Activated T-cell treated with anti-CD3 and anti-CD28 coated beads, Interleukin-2, amount 50 U/mL, for 72 hours (primary cell): ENCODE results near the gene DIMT1. TPM values are rescaled to one million over a fixed set of nuclear protein-coding genes. Genes with fewer than 3 reads are reported as not detected.

Source experiments
- ATAC-seq, 2 donors: fragments of 150-1000 bp; cut with Tn5 transposase; replicated peaks in 1 of 2; 2 replicates each; pipeline ENCODE4 v1.10.0; 2021; ENCODE audit warnings: moderate library complexity in 2 of 2, mild to moderate bottlenecking in 1 of 2
- DNase-seq, 2 donors: peaks; one replicate each; pipeline ENCODE4 v3.0.0; 2021 to 2022; ENCODE audit warnings: mixed read lengths in 1 of 2
- H3K27ac Mint-ChIP-seq: one replicate; pipeline ENCODE4 v1.8.0; 2022; ENCODE audit warnings: mild to moderate bottlenecking, moderate library complexity, mixed read lengths
- H3K27me3 Mint-ChIP-seq: one replicate; pipeline ENCODE4 v1.8.0; 2022; ENCODE audit warnings: low read depth, mixed read lengths
- H3K36me3 Mint-ChIP-seq, 2 donors: one replicate each; pipeline ENCODE4 v1.8.0; 2022; ENCODE audit warnings: mixed read lengths in 2 of 2, mild to moderate bottlenecking in 1 of 2; ENCODE audit not compliant: insufficient read depth in 2 of 2
- H3K4me1 Mint-ChIP-seq: one replicate; pipeline ENCODE4 v1.8.0; 2022; ENCODE audit warnings: low read depth, mixed read lengths
- H3K4me3 Mint-ChIP-seq, 2 donors: one replicate each; pipeline ENCODE4 v1.8.0; 2022; ENCODE audit warnings: mild to moderate bottlenecking in 2 of 2, mixed read lengths in 2 of 2, moderate library complexity in 2 of 2
- H3K9me3 Mint-ChIP-seq, 2 donors: one replicate each; pipeline ENCODE4 v1.8.0; 2022; ENCODE audit warnings: mixed read lengths in 2 of 2
- total RNA-seq, 2 donors: library from RNA; stranded (reverse); gene quantifications; one replicate each; pipeline ENCODE4 v1.2.3, GENCODE V29; 2022

The DIMT1 gene
- total RNA-seq, 2 donors from 2014 or later, result 35.3 to 42.0 TPM

GRCh38 chr5:62395210-62395950, 8.3 kb downstream of the DIMT1 start:
- Mint-ChIP-seq H3K36me3 (peaks cover 6 to 30% of the 10 kb centered on the region in 2 donors), H3K27ac (peak overlapping the region; percentile 91), H3K4me3 (peak overlapping the region in 1 of 2 donors; percentile 8), H3K27me3 (no peaks in the 10 kb centered on the region), H3K9me3 (no peaks in the 10 kb centered on the region), H3K4me1 (peaks cover 57% of the 10 kb centered on the region)
- ATAC-seq (peak; percentile 81 to 86), DNase-seq (peak in 1 of 2 donors; percentile 23)

- DNase-seq (no peak), ATAC-seq (no peak)
- Mint-ChIP-seq H3K36me3 (peaks cover 1 to 13% of the 10 kb centered on the region in 2 donors), H3K4me1 (peaks cover 9% of the 10 kb centered on the region), H3K4me3 (no peak overlapping the region), H3K27me3 (no peaks in the 10 kb centered on the region), H3K9me3 (no peaks in the 10 kb centered on the region), H3K27ac (peak overlapping the region; percentile 88)
Observed at GRCh38 chr5:62386824-62387223, 16.9 kb downstream of the DIMT1 start.

- no peaks in the 10 kb centered on the region for H3K27me3 Mint-ChIP-seq
- H3K36me3 Mint-ChIP-seq, result peaks cover 0 to 18% of the 10 kb centered on the region in 2 donors
- ATAC-seq (no peak), DNase-seq (no peak)
- peaks cover 9% of the 10 kb centered on the region for H3K4me1 Mint-ChIP-seq
- no peak overlapping the region for H3K4me3 Mint-ChIP-seq
- peak overlapping the region; percentile 23 for H3K27ac Mint-ChIP-seq
- H3K9me3 Mint-ChIP-seq, result no peaks in the 10 kb centered on the region
Observed at GRCh38 chr5:62385816-62386400, 17.8 kb downstream of the DIMT1 start.

- Mint-ChIP-seq H3K4me3 (no peak overlapping the region), H3K27me3 (no peaks in the 10 kb centered on the region), H3K36me3 (peaks cover under 1 to 20% of the 10 kb centered on the region in 2 donors), H3K27ac (peak overlapping the region; percentile 54), H3K4me1 (peaks cover 9% of the 10 kb centered on the region), H3K9me3 (no peaks in the 10 kb centered on the region)
- ATAC-seq, result no peak
- no peak for DNase-seq
Observed at GRCh38 chr5:62385131-62385530, 18.6 kb downstream of the DIMT1 start.

GRCh38 chr5:62376064-62376463, 27.6 kb downstream of the DIMT1 start:
- ATAC-seq, result no peak
- Mint-ChIP-seq H3K27ac (peak overlapping the region; percentile 72), H3K4me3 (no peak overlapping the region), H3K36me3 (peaks cover 5 to 27% of the 10 kb centered on the region in 2 donors), H3K9me3 (no peaks in the 10 kb centered on the region), H3K27me3 (no peaks in the 10 kb centered on the region), H3K4me1 (no peaks in the 10 kb centered on the region)
- no peak for DNase-seq

GRCh38 chr5:62375627-62376026, 28.1 kb downstream of the DIMT1 start:
- Mint-ChIP-seq H3K9me3 (no peaks in the 10 kb centered on the region), H3K4me1 (no peaks in the 10 kb centered on the region), H3K27ac (peak overlapping the region; percentile 72), H3K36me3 (peaks cover 6 to 26% of the 10 kb centered on the region in 2 donors), H3K4me3 (no peak overlapping the region), H3K27me3 (no peaks in the 10 kb centered on the region)
- ATAC-seq (no peak), DNase-seq (no peak)

GRCh38 chr5:62374090-62374489, 29.6 kb downstream of the DIMT1 start:
- no peak for ATAC-seq
- Mint-ChIP-seq H3K9me3 (no peaks in the 10 kb centered on the region), H3K4me1 (peaks cover 2% of the 10 kb centered on the region), H3K4me3 (no peak overlapping the region), H3K27ac (no peak overlapping the region), H3K27me3 (no peaks in the 10 kb centered on the region), H3K36me3 (peaks cover 6 to 28% of the 10 kb centered on the region in 2 donors)
- DNase-seq, result no peak

- Mint-ChIP-seq H3K4me1 (peaks cover 4% of the 10 kb centered on the region), H3K27ac (peak overlapping the region; percentile 42), H3K4me3 (no peak overlapping the region), H3K27me3 (no peaks in the 10 kb centered on the region), H3K9me3 (no peaks in the 10 kb centered on the region), H3K36me3 (peaks cover 8 to 28% of the 10 kb centered on the region in 2 donors)
- DNase-seq, result no peak
- ATAC-seq, result no peak
Observed at GRCh38 chr5:62373382-62373781, 30.3 kb downstream of the DIMT1 start.

- Mint-ChIP-seq H3K4me3 (no peak overlapping the region), H3K36me3 (peaks cover 8 to 24% of the 10 kb centered on the region in 2 donors)
Observed at GRCh38 chr5:62372600-62372999, 31.1 kb downstream of the DIMT1 start.

GRCh38 chr5:62371409-62371808, 32.3 kb downstream of the DIMT1 start:
- DNase-seq (no peak), ATAC-seq (no peak)
- H3K36me3 Mint-ChIP-seq, result peaks cover 8 to 18% of the 10 kb centered on the region in 2 donors
- no peak overlapping the region for H3K4me3 Mint-ChIP-seq
- H3K27ac Mint-ChIP-seq, result peak overlapping the region; percentile 72
- H3K4me1 Mint-ChIP-seq, result peaks cover 4% of the 10 kb centered on the region
- H3K9me3 Mint-ChIP-seq, result no peaks in the 10 kb centered on the region
- H3K27me3 Mint-ChIP-seq, result no peaks in the 10 kb centered on the region

More at GRCh38 chr5:62372600-62372999, 31.1 kb downstream of the DIMT1 start:
- H3K27ac Mint-ChIP-seq, result peak overlapping the region; percentile 89
- H3K9me3 Mint-ChIP-seq, result no peaks in the 10 kb centered on the region
- DNase-seq, result no peak
- peaks cover 4% of the 10 kb centered on the region for H3K4me1 Mint-ChIP-seq
- no peaks in the 10 kb centered on the region for H3K27me3 Mint-ChIP-seq
- no peak for ATAC-seq

- peaks cover 4% of the 10 kb centered on the region for H3K4me1 Mint-ChIP-seq
- no peaks in the 10 kb centered on the region for H3K9me3 Mint-ChIP-seq
- no peak overlapping the region for H3K4me3 Mint-ChIP-seq
- DNase-seq, result no peak
- H3K36me3 Mint-ChIP-seq, result peaks cover 6 to 24% of the 10 kb centered on the region in 2 donors
- peak in 1 of 2 donors; percentile 28 for ATAC-seq
- peak overlapping the region; percentile 87 for H3K27ac Mint-ChIP-seq
- H3K27me3 Mint-ChIP-seq, result no peaks in the 10 kb centered on the region
Observed at GRCh38 chr5:62369039-62369438, 34.7 kb downstream of the DIMT1 start.

GRCh38 chr5:62362701-62363100, 41.0 kb downstream of the DIMT1 start:
- Mint-ChIP-seq H3K4me3 (no peak overlapping the region), H3K27me3 (no peaks in the 10 kb centered on the region), H3K9me3 (no peaks in the 10 kb centered on the region), H3K27ac (no peak overlapping the region), H3K36me3 (peaks cover 3 to 28% of the 10 kb centered on the region in 2 donors), H3K4me1 (no peaks in the 10 kb centered on the region)
- ATAC-seq (no peak), DNase-seq (no peak)

- DNase-seq, result no peak
- ATAC-seq, result peak in 1 of 2 donors; percentile 62
- Mint-ChIP-seq H3K36me3 (peaks cover 0 to 28% of the 10 kb centered on the region in 2 donors), H3K9me3 (no peaks in the 10 kb centered on the region), H3K4me1 (peaks cover 18% of the 10 kb centered on the region), H3K4me3 (no peak overlapping the region), H3K27ac (peak overlapping the region; percentile 8), H3K27me3 (no peaks in the 10 kb centered on the region)
Observed at GRCh38 chr5:62354028-62354874, 49.5 kb downstream of the DIMT1 start.
